Activated naive CD4-positive, alpha-beta T cell treated with anti-CD3 and anti-CD28 coated beads for 36 hours (primary cell): ENCODE data around the gene ASPHD2. TPM values are rescaled to one million over a fixed set of nuclear protein-coding genes. Genes with fewer than 3 reads are reported as not detected.

Source experiments
- CTCF ChIA-PET: fragments of 350-600 bp; sonication (Branson Sonifier 250); formaldehyde crosslinking; loops from one replicate; lab custom pipeline; 2021; ENCODE audit warnings: antibody characterized with exemption; lab: Charles Lee
- DNase-seq: peaks from one replicate; pipeline ENCODE4 v3.0.0-alpha.2; 2020
- H3K27ac Mint-ChIP-seq: one replicate; pipeline ENCODE4 v1.8.0; 2021; ENCODE audit warnings: mild to moderate bottlenecking, mixed read lengths
- H3K27me3 Mint-ChIP-seq: one replicate; pipeline ENCODE4 v1.8.0; 2021; ENCODE audit warnings: low read depth, mixed read lengths
- H3K36me3 Mint-ChIP-seq: one replicate; pipeline ENCODE4 v1.8.0; 2021; ENCODE audit warnings: low read depth, mixed read lengths
- H3K4me1 Mint-ChIP-seq: one replicate; pipeline ENCODE4 v1.8.0; 2021; ENCODE audit warnings: low read depth, mixed read lengths
- H3K4me3 Mint-ChIP-seq: one replicate; pipeline ENCODE4 v1.8.0; 2021; ENCODE audit warnings: mild to moderate bottlenecking, moderate library complexity, mixed read lengths
- H3K9me3 Mint-ChIP-seq: one replicate; pipeline ENCODE4 v1.8.0; 2021; ENCODE audit warnings: mixed read lengths
- intact Hi-C: fragments of 100-400 bp; cut with micrococcal nuclease; formaldehyde crosslinking; loops from one replicate; pipeline ENCODE4 v1.15.1; 2023
- total RNA-seq, 2 experiments: library from RNA; stranded (reverse); gene quantifications; one replicate each; pipeline ENCODE4 v1.2.3, GENCODE V29; 2021

Gene ASPHD2
- total RNA-seq, 2 experiments from 2014 or later: 4.4 to 4.7 TPM

GRCh38 chr22:26482161-26482560, 53.1 kb downstream of the ASPHD2 start:
- Mint-ChIP-seq H3K36me3 (peaks cover 26% of the 10 kb centered on the region), H3K4me1 (peaks cover 69% of the 10 kb centered on the region), H3K27me3 (no peaks in the 10 kb centered on the region), H3K27ac (peak overlapping the region; percentile 84), H3K9me3 (no peaks in the 10 kb centered on the region), H3K4me3 (peak overlapping the region; percentile 82)
- CTCF ChIA-PET: interaction anchor here (0.6 to 2.3 kb wide), 7 partner anchors 19 to 168 kb away, joined by 3 to 10 read pairs (median 5); no protein-coding TSS in a partner anchor
- DNase-seq: no peak
- intact Hi-C loops: loop anchor here (5.0 kb wide), 1 partner anchor 85 kb away; no protein-coding TSS in a partner anchor

GRCh38 chr22:26483043-26483438, 54.0 kb downstream of the ASPHD2 start:
- Mint-ChIP-seq H3K9me3 (no peaks in the 10 kb centered on the region), H3K4me3 (peak overlapping the region; percentile 82), H3K36me3 (peaks cover 17% of the 10 kb centered on the region), H3K27ac (peak overlapping the region; percentile 84), H3K4me1 (peaks cover 60% of the 10 kb centered on the region), H3K27me3 (no peaks in the 10 kb centered on the region)
- CTCF ChIA-PET: interaction anchor here (0.6 to 1.7 kb wide), 6 partner anchors 20 to 189 kb away, joined by 3 to 5 read pairs (median 4); no protein-coding TSS in a partner anchor
- no peak for DNase-seq
- intact Hi-C loops: loop anchor here (1.0 to 5.0 kb wide), 3 partner anchors 55 to 107 kb away; partner anchors contain the start of gene TPST2

GRCh38 chr22:26483439-26484359, 54.6 kb downstream of the ASPHD2 start, which contains the start of the genes HPS4 and SRRD:
Gene HPS4, minus strand, starts transcription at chr22:26483783. Its CDS starts 2,021 bp downstream, at chr22:26481762.
Gene SRRD, plus strand, starts transcription at chr22:26483877. Its CDS starts 14 bp downstream, at chr22:26483891.
- CTCF ChIA-PET: interaction anchor here (0.5 to 1.7 kb wide), 11 partner anchors 20 to 195 kb away, joined by 3 to 7 read pairs (median 3); no protein-coding TSS in a partner anchor
- no peaks in the 10 kb centered on the region for H3K27me3 Mint-ChIP-seq
- DNase-seq: peak; percentile 90
- no peaks in the 10 kb centered on the region for H3K9me3 Mint-ChIP-seq
- H3K4me1 Mint-ChIP-seq: peaks cover 59% of the 10 kb centered on the region
- peak within 1 kb of the TSS; percentile 84 for H3K27ac Mint-ChIP-seq
- H3K36me3 Mint-ChIP-seq: peaks cover 17% of the 10 kb centered on the region
- intact Hi-C loops: loop anchor here (1.0 to 5.0 kb wide), 4 partner anchors 29 to 107 kb away; partner anchors contain the start of genes TFIP11 and TPST2
- H3K4me3 Mint-ChIP-seq: peak within 1 kb of the TSS; percentile 82

- Mint-ChIP-seq H3K27me3 (no peaks in the 10 kb centered on the region), H3K4me3 (peak overlapping the region; percentile 82), H3K4me1 (peaks cover 53% of the 10 kb centered on the region), H3K27ac (peak overlapping the region; percentile 83), H3K9me3 (no peaks in the 10 kb centered on the region), H3K36me3 (peaks cover 14% of the 10 kb centered on the region)
- no peak for DNase-seq
- intact Hi-C loops: loop anchor here (1.0 to 5.0 kb wide), 2 partner anchors 28 to 87 kb away; partner anchors contain the start of gene TFIP11
- CTCF ChIA-PET: interaction anchor here (0.5 to 1.7 kb wide), 8 partner anchors 19 to 194 kb away, joined by 3 to 7 read pairs (median 4); no protein-coding TSS in a partner anchor
Observed at GRCh38 chr22:26484360-26484706, 55.3 kb downstream of the ASPHD2 start.

- H3K27ac Mint-ChIP-seq: peak overlapping the region; percentile 5
- H3K36me3 Mint-ChIP-seq: peaks cover 8% of the 10 kb centered on the region
- CTCF ChIA-PET: interaction anchor here (1.3 to 1.7 kb wide), 5 partner anchors 24 to 193 kb away, joined by 3 to 4 read pairs (median 3); no protein-coding TSS in a partner anchor
- peak overlapping the region; percentile 35 for H3K4me3 Mint-ChIP-seq
- no peaks in the 10 kb centered on the region for H3K9me3 Mint-ChIP-seq
- intact Hi-C loops: no loop called here
- DNase-seq: no peak
- no peaks in the 10 kb centered on the region for H3K27me3 Mint-ChIP-seq
- H3K4me1 Mint-ChIP-seq: peaks cover 47% of the 10 kb centered on the region
Observed at GRCh38 chr22:26485013-26485412, 56.0 kb downstream of the ASPHD2 start.

- Mint-ChIP-seq H3K9me3 (no peaks in the 10 kb centered on the region), H3K27me3 (no peaks in the 10 kb centered on the region), H3K36me3 (peaks cover 9% of the 10 kb centered on the region), H3K4me1 (peaks cover 40% of the 10 kb centered on the region), H3K4me3 (peak overlapping the region; percentile 35), H3K27ac (peak overlapping the region; percentile 66)
- intact Hi-C loops: no loop called here
- CTCF ChIA-PET: interaction anchor here (0.7 kb wide), 1 partner anchor 12 kb away, joined by 3 read pairs; no protein-coding TSS in a partner anchor
- no peak for DNase-seq
Observed at GRCh38 chr22:26485806-26486390, 56.8 kb downstream of the ASPHD2 start.

- Mint-ChIP-seq H3K4me3 (no peak overlapping the region), H3K27ac (peak overlapping the region; percentile 64), H3K4me1 (peaks cover 35% of the 10 kb centered on the region), H3K27me3 (no peaks in the 10 kb centered on the region), H3K9me3 (no peaks in the 10 kb centered on the region), H3K36me3 (peaks cover 11% of the 10 kb centered on the region)
- CTCF ChIA-PET: interaction anchor here (0.7 kb wide), 1 partner anchor 13 kb away, joined by 3 read pairs; no protein-coding TSS in a partner anchor
- intact Hi-C loops: no loop called here
- DNase-seq: no peak
Observed at GRCh38 chr22:26486394-26486793, 57.3 kb downstream of the ASPHD2 start.

GRCh38 chr22:26487996-26488395, 58.9 kb downstream of the ASPHD2 start:
- H3K27me3 Mint-ChIP-seq: no peaks in the 10 kb centered on the region
- no peaks in the 10 kb centered on the region for H3K9me3 Mint-ChIP-seq
- H3K4me1 Mint-ChIP-seq: peaks cover 19% of the 10 kb centered on the region
- DNase-seq: no peak
- peaks cover 15% of the 10 kb centered on the region for H3K36me3 Mint-ChIP-seq
- intact Hi-C loops: no loop called here
- H3K4me3 Mint-ChIP-seq: no peak overlapping the region
- CTCF ChIA-PET: no interaction called here
- peak overlapping the region; percentile 43 for H3K27ac Mint-ChIP-seq

- DNase-seq: no peak
- H3K36me3 Mint-ChIP-seq: peaks cover 26% of the 10 kb centered on the region
- H3K4me3 Mint-ChIP-seq: no peak overlapping the region
- CTCF ChIA-PET: no interaction called here
- no peaks in the 10 kb centered on the region for H3K27me3 Mint-ChIP-seq
- intact Hi-C loops: no loop called here
- H3K9me3 Mint-ChIP-seq: no peaks in the 10 kb centered on the region
- peak overlapping the region; percentile 9 for H3K27ac Mint-ChIP-seq
- peaks cover 18% of the 10 kb centered on the region for H3K4me1 Mint-ChIP-seq
Observed at GRCh38 chr22:26489447-26490036, 60.5 kb downstream of the ASPHD2 start.

GRCh38 chr22:26492220-26492619, 63.2 kb downstream of the ASPHD2 start:
- Mint-ChIP-seq H3K27ac (no peak overlapping the region), H3K4me3 (no peak overlapping the region), H3K36me3 (peaks cover 34% of the 10 kb centered on the region), H3K9me3 (no peaks in the 10 kb centered on the region), H3K27me3 (no peaks in the 10 kb centered on the region), H3K4me1 (peaks cover 3% of the 10 kb centered on the region)
- intact Hi-C loops: no loop called here
- CTCF ChIA-PET: interaction anchor here (0.7 to 1.2 kb wide), 2 partner anchors 11 to 31 kb away, joined by 3 read pairs; no protein-coding TSS in a partner anchor
- no peak for DNase-seq

- Mint-ChIP-seq H3K27ac (peak overlapping the region; percentile 72), H3K36me3 (peaks cover 33% of the 10 kb centered on the region), H3K27me3 (no peaks in the 10 kb centered on the region), H3K9me3 (no peaks in the 10 kb centered on the region), H3K4me3 (no peak overlapping the region), H3K4me1 (peaks cover 3% of the 10 kb centered on the region)
- DNase-seq: no peak
- intact Hi-C loops: no loop called here
- CTCF ChIA-PET: interaction anchor here (1.0 kb wide), 1 partner anchor 184 kb away, joined by 4 read pairs; no protein-coding TSS in a partner anchor
Observed at GRCh38 chr22:26494506-26494905, 65.4 kb downstream of the ASPHD2 start.
